Fibroblast of the aortic adventitia (primary cell): ENCODE measurements around the gene HMGB2. TPM values are rescaled to one million over a fixed set of nuclear protein-coding genes. Genes with fewer than 3 reads are reported as not detected.
A peak's percentile ranks its signal among the peaks of the same experiment; 100 is the strongest.

ENCODE experiments used
- DNase-seq: peaks from one replicate; pipeline ENCODE4 v3.0.0-alpha.2; 2010; ENCODE audit warnings: low read depth
- H3K4me3 ChIP-seq: 2 replicates; pipeline ENCODE4 v1.5.1; 2011; ENCODE audit warnings: low read depth, mild to moderate bottlenecking, control low read depth, low read length, moderate library complexity
- total RNA-seq: library from RNA; depleted of rRNA; stranded (reverse); fragments of >200 nt; gene quantifications from 2 replicates; pipeline ENCODE4 v1.2.3, GENCODE V29; 2012; ENCODE audit warnings: low replicate concordance
- TF ChIP-seq, protein P1 (sequence below): IDR thresholded peaks from 2 replicates; pipeline ENCODE4 v1.5.1; 2011; ENCODE audit warnings: mild to moderate bottlenecking, low read length, control low read depth, inconsistent platforms; ENCODE audit not compliant: insufficient read depth

The HMGB2 gene
- total RNA-seq, 1 donor: 113 TPM

- no peak for DNase-seq
- TF ChIP-seq, protein P1, sequence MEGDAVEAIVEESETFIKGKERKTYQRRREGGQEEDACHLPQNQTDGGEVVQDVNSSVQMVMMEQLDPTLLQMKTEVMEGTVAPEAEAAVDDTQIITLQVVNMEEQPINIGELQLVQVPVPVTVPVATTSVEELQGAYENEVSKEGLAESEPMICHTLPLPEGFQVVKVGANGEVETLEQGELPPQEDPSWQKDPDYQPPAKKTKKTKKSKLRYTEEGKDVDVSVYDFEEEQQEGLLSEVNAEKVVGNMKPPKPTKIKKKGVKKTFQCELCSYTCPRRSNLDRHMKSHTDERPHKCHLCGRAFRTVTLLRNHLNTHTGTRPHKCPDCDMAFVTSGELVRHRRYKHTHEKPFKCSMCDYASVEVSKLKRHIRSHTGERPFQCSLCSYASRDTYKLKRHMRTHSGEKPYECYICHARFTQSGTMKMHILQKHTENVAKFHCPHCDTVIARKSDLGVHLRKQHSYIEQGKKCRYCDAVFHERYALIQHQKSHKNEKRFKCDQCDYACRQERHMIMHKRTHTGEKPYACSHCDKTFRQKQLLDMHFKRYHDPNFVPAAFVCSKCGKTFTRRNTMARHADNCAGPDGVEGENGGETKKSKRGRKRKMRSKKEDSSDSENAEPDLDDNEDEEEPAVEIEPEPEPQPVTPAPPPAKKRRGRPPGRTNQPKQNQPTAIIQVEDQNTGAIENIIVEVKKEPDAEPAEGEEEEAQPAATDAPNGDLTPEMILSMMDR: peak; percentile 30
- H3K4me3 ChIP-seq: no peak overlapping the region
Observed at GRCh38 chr4:173317004-173317403, 17.2 kb downstream of the HMGB2 start.

GRCh38 chr4:173316060-173316459, 18.1 kb downstream of the HMGB2 start:
- H3K4me3 ChIP-seq: no peak overlapping the region
- DNase-seq: no peak

GRCh38 chr4:173314715-173315114, 19.4 kb downstream of the HMGB2 start:
- no peak overlapping the region for H3K4me3 ChIP-seq
- TF ChIP-seq, protein P1: no peak
- no peak for DNase-seq

More at GRCh38 chr4:173316060-173316459, 18.1 kb downstream of the HMGB2 start:
- TF ChIP-seq, protein P1: no peak

- TF ChIP-seq, protein P1: no peak
- no peak for DNase-seq
- no peak overlapping the region for H3K4me3 ChIP-seq
Observed at GRCh38 chr4:173311368-173311767, 22.8 kb downstream of the HMGB2 start.

DNA sequence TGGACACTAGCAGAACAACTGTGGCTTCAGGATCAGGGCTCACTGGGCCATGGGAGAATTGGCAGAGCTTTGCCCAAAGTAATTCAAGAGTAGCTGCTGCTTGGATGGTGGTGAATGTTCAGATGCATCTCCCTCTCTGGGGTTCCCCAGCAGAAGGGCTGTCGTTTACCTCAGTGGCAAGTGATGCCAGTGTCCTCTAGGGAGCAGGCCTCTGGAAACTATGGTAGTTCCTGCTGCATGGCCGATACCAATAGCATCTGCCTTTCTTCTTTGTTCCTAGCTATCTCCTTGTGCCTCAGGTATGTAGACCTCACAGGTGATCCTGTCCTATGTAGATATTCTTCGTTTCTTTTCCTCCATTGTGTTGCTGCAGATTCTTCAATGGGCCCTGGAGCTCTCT, 26.4 kb downstream of the HMGB2 start:
- no peak overlapping the region for H3K4me3 ChIP-seq
- TF ChIP-seq, protein P1: no peak
- DNase-seq: no peak

DNA sequence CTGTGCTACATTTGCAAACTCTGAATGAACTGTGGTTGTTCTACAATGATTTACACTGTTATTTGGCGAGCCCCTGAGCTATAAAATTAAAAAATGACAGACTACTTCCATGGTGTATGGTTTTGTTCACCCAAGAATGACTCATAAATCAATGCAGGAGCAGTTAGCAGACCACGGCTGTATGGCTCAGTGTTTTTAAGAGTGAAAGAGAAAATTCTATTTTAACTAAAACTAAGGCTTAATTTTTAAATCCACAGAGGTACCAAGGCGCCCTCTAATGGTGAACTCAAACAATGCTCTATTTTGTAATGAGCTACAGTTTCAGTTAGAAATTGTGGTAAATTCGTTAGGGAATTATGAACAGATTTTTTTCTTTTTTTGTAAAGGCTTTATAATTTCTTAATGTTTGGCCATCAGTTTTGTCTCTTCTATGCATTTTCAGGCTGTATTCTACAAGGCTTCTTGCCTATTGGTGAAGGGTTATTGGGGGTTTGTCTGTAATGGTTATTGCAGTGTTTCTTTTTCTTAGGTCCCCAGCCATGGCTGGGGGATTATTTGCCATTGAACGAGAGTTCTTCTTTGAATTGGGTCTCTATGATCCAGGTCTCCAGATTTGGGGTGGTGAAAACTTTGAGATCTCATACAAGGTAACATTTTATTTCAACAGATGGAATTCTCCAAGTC, 32.5 kb downstream of the HMGB2 start:
- DNase-seq: peak; percentile 68
- no peak overlapping the region for H3K4me3 ChIP-seq
- TF ChIP-seq, protein P1: peak; percentile 66

GRCh38 chr4:173294444-173294843, 39.7 kb downstream of the HMGB2 start:
- TF ChIP-seq, protein P1: no peak

More at GRCh38 chr4:173294444-173294843, 39.7 kb downstream of the HMGB2 start:
- DNase-seq: no peak
- no peak overlapping the region for H3K4me3 ChIP-seq
